ENCODE data around the gene UNC119B. TPM values are rescaled to one million over a fixed set of nuclear protein-coding genes. Genes with fewer than 3 reads are reported as not detected.
"Not testable (repeated sequence)": the region's sequence is repeated elsewhere in the genome, so short reads cannot be mapped to it uniquely, and the experiment has no call there.

Gene UNC119B
- total RNA-seq, 2 experiments from 2014 or later = 23.8 to 24.3 TPM

DNA sequence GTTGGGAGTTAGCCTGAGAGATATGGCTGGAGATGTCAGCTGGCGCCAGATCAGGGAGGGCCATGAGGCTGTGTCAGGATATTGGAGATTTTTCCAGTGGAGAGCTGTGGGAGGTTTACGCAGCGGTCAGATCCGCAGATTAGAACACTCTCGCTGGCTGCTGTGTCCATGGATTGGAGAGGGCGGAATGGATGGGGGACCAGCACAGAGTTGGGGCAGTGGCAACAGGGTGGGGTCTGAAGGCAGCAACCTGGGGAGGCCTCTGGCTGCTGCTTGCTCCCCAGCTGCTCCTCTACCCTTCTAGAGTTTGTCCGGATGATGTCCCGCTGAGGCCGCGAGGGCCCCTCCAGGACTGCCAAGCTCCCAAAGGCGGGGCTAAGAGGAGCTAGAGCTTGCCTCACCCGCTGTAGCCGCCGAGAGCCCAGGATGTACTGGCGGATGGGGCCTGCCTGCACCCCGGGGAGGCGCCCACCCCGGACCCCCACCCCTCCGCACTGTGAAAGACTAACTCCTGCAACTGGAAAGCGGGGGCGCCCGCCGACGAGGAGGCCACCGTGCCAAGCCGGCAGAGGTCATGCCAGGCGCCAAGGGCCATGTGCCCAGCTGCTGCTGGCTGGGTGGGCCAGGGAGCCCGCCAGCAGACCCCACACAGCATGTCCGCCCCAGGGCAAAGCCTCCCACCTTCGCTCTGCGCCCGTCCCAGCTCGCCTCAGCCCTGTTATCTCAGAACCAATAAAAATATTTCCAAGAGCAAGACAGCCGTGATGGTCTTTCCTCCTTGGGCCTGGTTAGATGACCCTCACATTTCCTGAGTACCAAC is 43.5 kb upstream of the UNC119B start:
- ATAC-seq (no peak), DNase-seq (no peak)
- no peak overlapping the region for H3K4me3 Mint-ChIP-seq
- H3K27me3 Mint-ChIP-seq = no peaks in the 10 kb centered on the region
- intact Hi-C loops (cut with micrococcal nuclease) = no loop called here
- H3K4me1 Mint-ChIP-seq (ENCODE audit: low read depth) = no peaks in the 10 kb centered on the region
- no peaks in the 10 kb centered on the region for H3K36me3 Mint-ChIP-seq (ENCODE audit: low read depth)
- ChIA-PET CTCF (interaction anchor here (2.0 kb wide), 1 partner anchor 18 kb away, joined by 11 read pairs; no protein-coding TSS in a partner anchor), POLR2A (no interaction called here)
- no peak overlapping the region for H3K27ac Mint-ChIP-seq
- no peaks in the 10 kb centered on the region for H3K9me3 Mint-ChIP-seq
- TF ChIP-seq, protein P1, sequence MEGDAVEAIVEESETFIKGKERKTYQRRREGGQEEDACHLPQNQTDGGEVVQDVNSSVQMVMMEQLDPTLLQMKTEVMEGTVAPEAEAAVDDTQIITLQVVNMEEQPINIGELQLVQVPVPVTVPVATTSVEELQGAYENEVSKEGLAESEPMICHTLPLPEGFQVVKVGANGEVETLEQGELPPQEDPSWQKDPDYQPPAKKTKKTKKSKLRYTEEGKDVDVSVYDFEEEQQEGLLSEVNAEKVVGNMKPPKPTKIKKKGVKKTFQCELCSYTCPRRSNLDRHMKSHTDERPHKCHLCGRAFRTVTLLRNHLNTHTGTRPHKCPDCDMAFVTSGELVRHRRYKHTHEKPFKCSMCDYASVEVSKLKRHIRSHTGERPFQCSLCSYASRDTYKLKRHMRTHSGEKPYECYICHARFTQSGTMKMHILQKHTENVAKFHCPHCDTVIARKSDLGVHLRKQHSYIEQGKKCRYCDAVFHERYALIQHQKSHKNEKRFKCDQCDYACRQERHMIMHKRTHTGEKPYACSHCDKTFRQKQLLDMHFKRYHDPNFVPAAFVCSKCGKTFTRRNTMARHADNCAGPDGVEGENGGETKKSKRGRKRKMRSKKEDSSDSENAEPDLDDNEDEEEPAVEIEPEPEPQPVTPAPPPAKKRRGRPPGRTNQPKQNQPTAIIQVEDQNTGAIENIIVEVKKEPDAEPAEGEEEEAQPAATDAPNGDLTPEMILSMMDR (IDR thresholded peaks at IDR 0.05) = no peak

DNA sequence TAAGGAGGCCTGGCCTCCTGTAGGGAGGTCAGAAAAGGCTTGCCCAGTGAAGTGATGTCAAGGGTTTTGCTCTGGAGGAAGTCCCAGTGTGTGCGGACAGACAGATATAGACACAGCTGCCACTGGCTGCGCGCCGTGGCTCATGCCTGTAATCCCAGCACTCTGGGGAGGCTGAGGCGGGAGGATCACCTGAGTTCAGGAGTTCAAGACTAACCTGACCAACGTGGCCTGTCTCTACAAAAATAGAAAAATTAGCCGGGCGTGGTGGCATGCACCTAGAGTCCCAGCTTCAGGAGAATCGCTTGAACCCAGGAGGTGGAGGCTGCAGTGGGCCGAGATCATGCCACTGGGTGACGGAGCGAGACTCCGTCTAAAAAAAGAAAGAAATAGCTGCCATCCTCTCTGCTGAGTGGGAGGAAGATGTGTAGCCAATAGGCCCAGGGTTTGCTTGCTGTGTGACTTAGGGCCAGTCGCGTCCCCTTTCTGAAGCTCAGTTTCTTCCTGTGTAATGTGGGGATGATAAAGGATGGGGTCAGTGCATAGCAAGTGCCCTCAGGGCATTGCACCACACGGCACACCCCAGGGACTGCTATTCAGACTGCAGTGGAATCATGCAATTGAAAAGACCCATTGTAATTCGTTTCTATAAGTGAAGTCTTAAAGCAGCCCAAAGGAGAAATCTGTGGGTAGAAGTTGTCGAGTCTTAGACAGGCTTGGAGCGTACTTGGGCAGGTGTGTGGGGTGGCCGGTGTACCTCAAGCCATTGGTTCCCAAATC is 42.0 kb upstream of the UNC119B start:
- H3K27ac Mint-ChIP-seq = no peak overlapping the region
- CTCF ChIA-PET = interaction anchor here (0.6 to 1.9 kb wide), 2 partner anchors 20 to 22 kb away, joined by 3 to 7 read pairs; no protein-coding TSS in a partner anchor
- no peak overlapping the region for H3K4me3 Mint-ChIP-seq
- TF ChIP-seq, protein P1 (IDR thresholded peaks at IDR 0.05) = no peak
- ATAC-seq (no peak), DNase-seq (no peak)
- H3K27me3 Mint-ChIP-seq = no peaks in the 10 kb centered on the region
- POLR2A ChIA-PET = interaction anchor here (1.2 kb wide), 1 partner anchor 9 kb away, joined by 3 read pairs; no protein-coding TSS in a partner anchor
- no peaks in the 10 kb centered on the region for H3K9me3 Mint-ChIP-seq
- no peaks in the 10 kb centered on the region for H3K36me3 Mint-ChIP-seq (ENCODE audit: low read depth)
- intact Hi-C loops (cut with micrococcal nuclease) = no loop called here
- H3K4me1 Mint-ChIP-seq (ENCODE audit: low read depth) = no peaks in the 10 kb centered on the region

DNA sequence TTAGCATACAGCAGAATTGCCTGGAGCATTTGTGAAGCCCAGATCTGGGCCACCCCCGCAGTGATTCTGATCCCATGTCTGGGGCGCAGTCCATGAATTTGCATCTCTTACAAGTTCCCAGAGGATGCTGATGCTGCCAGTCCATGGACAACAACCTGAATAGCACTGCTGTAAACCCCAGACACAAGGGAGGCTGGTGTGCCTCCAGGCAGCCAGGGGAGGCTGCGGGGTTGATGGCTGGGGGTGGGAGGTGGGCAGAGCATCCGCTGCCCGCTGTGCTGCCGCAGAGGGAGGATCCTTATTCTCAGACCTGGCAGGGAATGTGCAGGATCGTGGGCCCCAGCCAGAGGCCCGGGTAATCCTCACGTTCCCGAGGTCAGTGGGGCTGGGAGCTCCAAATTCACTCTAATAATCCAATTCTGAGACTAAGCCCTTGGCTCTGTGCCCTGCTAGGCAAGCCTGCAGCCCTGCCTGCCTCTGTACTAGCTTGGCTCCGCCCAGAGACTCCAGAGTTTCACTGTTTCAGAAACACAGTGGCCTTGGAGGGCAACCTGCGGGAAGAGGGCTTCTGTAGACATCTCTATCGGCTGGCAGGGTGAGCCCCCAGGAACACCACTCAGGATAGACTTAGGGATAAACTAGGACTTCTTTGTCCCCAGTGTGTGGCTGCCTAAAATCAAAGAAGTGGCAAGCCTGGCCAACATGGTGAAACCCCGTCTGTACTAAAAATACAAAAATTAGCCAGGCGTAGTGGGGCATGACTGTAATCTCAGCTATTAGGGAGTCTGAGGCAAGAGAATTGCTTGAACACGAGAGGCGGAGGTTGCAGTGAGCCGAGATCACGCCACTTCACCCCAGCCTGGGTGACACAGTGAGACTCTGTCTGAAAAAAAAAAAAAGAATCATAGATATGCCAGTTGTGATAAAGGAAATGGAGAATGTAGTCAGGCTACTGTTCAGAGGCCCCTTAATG is 41.1 kb upstream of the UNC119B start:
- no peak for DNase-seq
- CTCF ChIA-PET = interaction anchor here (0.6 to 1.9 kb wide), 2 partner anchors 23 to 396 kb away, joined by 3 to 7 read pairs; no protein-coding TSS in a partner anchor
- intact Hi-C loops (cut with micrococcal nuclease) = no loop called here
- no peaks in the 10 kb centered on the region for H3K27me3 Mint-ChIP-seq
- H3K9me3 Mint-ChIP-seq = no peaks in the 10 kb centered on the region
- no peak overlapping the region for H3K4me3 Mint-ChIP-seq
- POLR2A ChIA-PET = interaction anchor here (1.2 kb wide), 1 partner anchor 10 kb away, joined by 3 read pairs; no protein-coding TSS in a partner anchor
- ATAC-seq = no peak
- H3K4me1 Mint-ChIP-seq (ENCODE audit: low read depth) = no peaks in the 10 kb centered on the region
- H3K27ac Mint-ChIP-seq = no peak overlapping the region
- H3K36me3 Mint-ChIP-seq (ENCODE audit: low read depth) = no peaks in the 10 kb centered on the region
- TF ChIP-seq, protein P1 (IDR thresholded peaks at IDR 0.05) = no peak

DNA sequence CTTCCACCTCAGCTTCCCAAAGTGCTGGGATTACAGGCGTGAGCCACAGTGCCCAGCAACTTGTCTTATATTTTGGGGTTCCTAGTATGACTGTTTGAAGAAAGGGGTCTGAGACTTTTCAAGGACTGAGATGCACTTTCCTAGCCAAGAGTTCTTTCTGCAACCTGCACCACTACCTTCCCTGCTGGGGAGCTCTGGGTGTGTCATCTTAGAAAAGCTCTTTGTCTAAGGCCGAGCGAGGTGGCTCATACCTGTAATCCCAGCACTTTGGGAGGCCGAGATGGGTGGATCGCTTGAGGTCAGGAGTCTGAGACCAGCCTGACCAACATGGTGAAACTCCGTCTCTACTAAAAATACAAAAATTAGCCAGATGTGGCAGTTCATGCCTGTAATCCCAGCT is 40.0 kb upstream of the UNC119B start:
- H3K9me3 Mint-ChIP-seq; intact Hi-C loops (cut with micrococcal nuclease); H3K36me3 Mint-ChIP-seq (ENCODE audit: low read depth); H3K4me3 Mint-ChIP-seq; DNase-seq; ATAC-seq; H3K27me3 Mint-ChIP-seq; H3K27ac Mint-ChIP-seq; POLR2A ChIA-PET; H3K4me1 Mint-ChIP-seq (ENCODE audit: low read depth): not testable (repeated sequence)
- CTCF ChIA-PET = interaction anchor here (0.6 to 11.8 kb wide), 2 partner anchors 23 to 395 kb away, joined by 3 to 84 read pairs; no protein-coding TSS in a partner anchor

DNA sequence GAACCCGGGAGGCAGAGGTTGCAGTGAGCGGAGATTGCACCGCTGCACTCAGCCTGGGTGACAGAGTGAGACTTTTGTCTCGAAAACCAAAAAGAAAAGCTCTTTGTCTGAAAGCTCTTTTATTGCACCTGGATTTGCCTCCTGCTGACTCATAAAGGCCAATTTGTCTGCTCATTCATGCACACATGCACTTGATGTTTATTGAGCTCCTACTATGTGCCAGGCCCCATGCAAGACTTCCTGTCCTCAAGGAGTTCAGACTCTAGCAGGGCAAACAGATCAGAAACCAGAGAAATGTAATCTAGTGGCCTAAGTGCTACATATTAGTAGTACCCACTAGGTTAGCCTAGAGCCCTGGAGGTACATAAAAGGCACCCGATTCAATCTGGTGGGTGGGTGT is 39.6 kb upstream of the UNC119B start:
- no peaks in the 10 kb centered on the region for H3K36me3 Mint-ChIP-seq (ENCODE audit: low read depth)
- ChIA-PET CTCF (interaction anchor here (11.8 kb wide), 1 partner anchor 23 kb away, joined by 84 read pairs; no protein-coding TSS in a partner anchor), POLR2A (no interaction called here)
- TF ChIP-seq, protein P1 (IDR thresholded peaks at IDR 0.05) = no peak
- H3K9me3 Mint-ChIP-seq = no peaks in the 10 kb centered on the region
- H3K27ac Mint-ChIP-seq = no peak overlapping the region
- no peak for DNase-seq
- no peaks in the 10 kb centered on the region for H3K27me3 Mint-ChIP-seq
- intact Hi-C loops (cut with micrococcal nuclease) = no loop called here
- H3K4me3 Mint-ChIP-seq = no peak overlapping the region
- no peaks in the 10 kb centered on the region for H3K4me1 Mint-ChIP-seq (ENCODE audit: low read depth)
- no peak for ATAC-seq
